IgD-negative memory B cell (primary cell): ENCODE measurements around the gene PARD3B. TPM values are rescaled to one million over a fixed set of nuclear protein-coding genes. Genes with fewer than 3 reads are reported as not detected.
A peak's percentile ranks its signal among the peaks of the same experiment; 100 is the strongest.

Source experiments
- H3K27ac Mint-ChIP-seq, 3 donors: one replicate each; pipeline ENCODE4 v1.8.0; 2020 to 2022; ENCODE audit warnings: mild to moderate bottlenecking in 3 of 3, mixed read lengths in 3 of 3, moderate library complexity in 1 of 3
- H3K27me3 Mint-ChIP-seq: one replicate; pipeline ENCODE4 v1.8.0; 2021; ENCODE audit warnings: mixed read lengths
- H3K36me3 Mint-ChIP-seq: one replicate; pipeline ENCODE4 v1.8.0; 2020; ENCODE audit warnings: mild to moderate bottlenecking, mixed read lengths
- H3K4me1 Mint-ChIP-seq, 3 donors: one replicate each; pipeline ENCODE4 v1.8.0; 2020 to 2022; ENCODE audit warnings: mixed read lengths in 3 of 3, mild to moderate bottlenecking in 1 of 3
- H3K4me3 Mint-ChIP-seq, 4 donors: one replicate each; pipeline ENCODE4 v1.8.0; 2020 to 2022; ENCODE audit warnings: mild to moderate bottlenecking in 4 of 4, mixed read lengths in 4 of 4, moderate library complexity in 3 of 4
- H3K9me3 Mint-ChIP-seq, 3 donors: one replicate each; pipeline ENCODE4 v1.8.0; 2020 to 2021; ENCODE audit warnings: mixed read lengths in 3 of 3, mild to moderate bottlenecking in 1 of 3
- polyA plus RNA-seq: library from polyadenylated mRNA; unstranded; fragments of 300-500 nt; fragmentation: Illumina TruSeq; gene quantifications from one replicate; pipeline ENCODE4 v1.2.3, GENCODE V29; 2021

PARD3B gene
- polyA plus RNA-seq, 1 donor from 2014 or later = 0.04 TPM

DNA sequence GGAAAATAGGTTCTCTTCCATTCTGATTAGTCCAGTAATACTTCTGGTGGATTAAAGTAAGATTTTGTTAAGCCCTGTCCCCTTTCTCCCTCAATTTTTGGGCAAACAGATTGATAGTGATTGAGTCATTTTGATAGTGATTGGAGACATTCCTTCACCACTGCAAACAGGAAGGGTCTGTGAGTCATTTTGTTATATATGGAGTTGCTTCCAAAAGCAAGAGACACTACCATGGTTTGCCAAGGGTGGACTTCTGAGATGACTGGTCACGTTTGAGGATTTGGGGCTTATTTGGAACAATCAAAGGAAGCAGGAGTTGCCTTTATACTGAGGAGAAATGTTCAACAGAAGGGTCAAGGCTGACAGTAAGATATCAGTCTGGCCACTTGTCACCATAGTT lies 249.9 kb downstream of the PARD3B start:
- Mint-ChIP-seq H3K36me3 (no peaks in the 10 kb centered on the region), H3K4me3 (no peak overlapping the region), H3K27ac (no peak overlapping the region), H3K4me1 (no peaks in the 10 kb centered on the region), H3K27me3 (no peaks in the 10 kb centered on the region), H3K9me3 (no peaks in the 10 kb centered on the region)

DNA sequence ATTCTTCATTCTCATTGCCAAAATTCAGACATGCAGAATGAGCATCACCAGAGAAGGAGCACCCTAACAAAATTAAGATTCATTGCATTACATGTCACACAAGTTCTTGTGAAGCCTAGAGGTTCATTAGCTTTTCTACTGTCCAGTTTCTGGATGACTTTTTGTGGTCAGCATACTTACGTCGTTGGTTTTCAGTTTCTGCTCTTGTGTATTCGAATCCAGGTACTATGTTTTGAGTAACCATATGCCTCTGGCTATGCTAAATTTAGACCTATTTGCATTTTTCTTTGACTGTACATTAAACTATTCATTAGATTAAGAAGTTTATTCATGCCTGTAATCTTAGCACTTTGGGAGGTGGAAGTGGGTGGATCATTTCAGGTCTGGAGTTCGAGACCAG lies 251.3 kb downstream of the PARD3B start:
- H3K4me1 Mint-ChIP-seq = no peaks in the 10 kb centered on the region
- no peak overlapping the region for H3K27ac Mint-ChIP-seq
- H3K9me3 Mint-ChIP-seq = no peaks in the 10 kb centered on the region
- no peaks in the 10 kb centered on the region for H3K27me3 Mint-ChIP-seq
- no peak overlapping the region for H3K4me3 Mint-ChIP-seq
- H3K36me3 Mint-ChIP-seq = no peaks in the 10 kb centered on the region

DNA sequence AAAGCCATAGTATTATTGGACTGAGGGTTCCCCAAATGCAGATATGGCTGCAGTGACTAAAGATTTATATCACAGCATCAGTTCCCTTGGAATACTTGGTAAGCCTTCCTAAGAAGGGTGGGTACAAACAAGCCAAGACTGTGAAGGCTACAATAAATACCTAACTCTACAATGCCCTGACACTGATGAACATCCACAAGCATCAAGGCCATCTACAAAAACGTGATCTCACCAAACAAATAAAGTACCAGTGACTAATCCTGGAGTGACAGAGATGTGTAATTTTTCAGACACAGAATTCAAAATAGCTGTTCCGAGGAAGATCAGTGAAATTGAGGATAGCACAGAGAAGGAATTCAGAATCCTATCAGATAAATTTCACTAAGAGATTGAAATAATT lies 254.5 kb downstream of the PARD3B start:
- Mint-ChIP-seq H3K4me3 (no peak overlapping the region), H3K9me3 (peaks cover 0 to 2% (median 2%) of the 10 kb centered on the region in 3 donors), H3K27me3 (no peaks in the 10 kb centered on the region), H3K4me1 (no peaks in the 10 kb centered on the region), H3K36me3 (no peaks in the 10 kb centered on the region), H3K27ac (no peak overlapping the region)

DNA sequence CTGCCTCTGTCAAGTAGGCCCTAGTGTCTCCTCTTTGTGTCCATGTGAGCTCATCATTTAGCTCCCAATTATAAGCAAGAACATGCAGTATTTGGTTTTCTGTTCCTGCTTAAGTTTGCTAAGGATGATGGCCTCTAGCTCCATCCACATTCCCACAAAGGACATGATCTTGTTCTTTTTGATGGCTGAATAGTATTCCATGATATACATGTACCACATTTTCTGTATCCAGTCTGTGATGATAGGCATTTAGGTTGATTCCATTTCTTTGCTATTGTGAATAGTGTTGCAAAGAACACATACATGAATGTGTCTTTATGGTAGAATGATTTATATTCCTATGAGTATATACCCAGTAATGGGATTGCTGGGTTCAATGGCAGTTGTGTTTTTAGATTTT lies 263.2 kb downstream of the PARD3B start:
- no peaks in the 10 kb centered on the region for H3K27me3 Mint-ChIP-seq
- H3K9me3 Mint-ChIP-seq = peaks cover 9 to 20% (median 19%) of the 10 kb centered on the region in 3 donors
- H3K27ac Mint-ChIP-seq = no peak overlapping the region
- H3K4me1 Mint-ChIP-seq = no peaks in the 10 kb centered on the region
- H3K36me3 Mint-ChIP-seq = no peaks in the 10 kb centered on the region
- H3K4me3 Mint-ChIP-seq = no peak overlapping the region

DNA sequence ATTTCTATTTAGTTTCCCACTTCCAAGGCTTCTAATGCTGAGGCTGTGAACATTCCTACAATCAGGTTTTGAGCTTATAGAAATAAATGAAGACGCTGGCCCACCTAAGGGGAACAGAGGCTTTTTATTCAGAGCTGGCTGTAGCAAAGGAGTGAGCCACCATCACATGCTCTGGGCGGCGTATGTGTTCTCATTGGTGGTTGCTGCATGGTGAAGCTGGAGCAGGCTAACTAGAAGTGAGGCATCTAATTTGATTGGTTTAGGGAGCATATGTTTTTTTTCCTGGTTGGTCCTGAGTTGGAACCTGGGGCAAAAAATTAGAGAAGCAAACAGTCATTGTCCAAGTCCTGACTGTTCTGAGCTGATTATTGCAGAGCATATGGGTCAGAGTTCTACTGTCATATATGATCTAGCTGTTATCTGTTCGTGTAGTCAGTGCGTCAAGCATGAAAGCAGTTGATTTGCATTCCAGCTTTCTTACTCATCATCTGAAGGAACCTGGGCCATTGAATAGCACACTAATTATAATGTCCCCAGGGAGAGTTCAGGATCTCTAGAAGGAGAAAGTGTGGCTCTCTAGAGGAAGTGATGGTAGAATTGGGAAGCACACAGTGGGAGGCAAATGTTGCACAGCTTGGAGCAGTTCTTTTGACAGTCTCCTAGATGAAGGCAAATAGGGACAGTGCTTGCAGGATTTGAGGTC lies 279.6 kb downstream of the PARD3B start:
- H3K9me3 Mint-ChIP-seq = peaks cover 6 to 7% (median 6%) of the 10 kb centered on the region in 3 donors
- H3K36me3 Mint-ChIP-seq = no peaks in the 10 kb centered on the region
- H3K27ac Mint-ChIP-seq = no peak overlapping the region
- peaks cover 2% of the 10 kb centered on the region for H3K27me3 Mint-ChIP-seq
- no peak overlapping the region for H3K4me3 Mint-ChIP-seq
- H3K4me1 Mint-ChIP-seq = peaks cover 0 to 1% (median 0%) of the 10 kb centered on the region in 3 donors

DNA sequence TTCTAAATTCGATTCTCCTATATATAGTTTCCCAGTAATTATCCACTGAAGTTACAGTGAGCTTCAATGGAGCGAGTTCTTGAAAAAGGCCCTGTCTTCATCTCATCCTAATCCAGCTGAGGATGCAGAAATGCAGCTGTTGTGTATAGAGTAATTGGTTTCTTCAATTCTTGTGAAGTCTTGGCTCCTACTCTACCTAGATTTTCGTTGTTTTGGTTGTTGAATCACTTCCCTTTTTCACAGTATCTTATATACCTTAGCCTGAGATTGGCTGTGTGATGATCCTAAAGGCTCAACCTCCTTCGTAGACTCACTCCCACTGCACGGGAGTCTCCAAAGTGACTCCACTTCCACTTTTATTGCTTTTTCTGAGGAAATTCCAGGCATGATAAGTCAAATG lies 280.4 kb downstream of the PARD3B start:
- H3K9me3 Mint-ChIP-seq = peaks cover 5 to 7% (median 6%) of the 10 kb centered on the region in 3 donors

DNA sequence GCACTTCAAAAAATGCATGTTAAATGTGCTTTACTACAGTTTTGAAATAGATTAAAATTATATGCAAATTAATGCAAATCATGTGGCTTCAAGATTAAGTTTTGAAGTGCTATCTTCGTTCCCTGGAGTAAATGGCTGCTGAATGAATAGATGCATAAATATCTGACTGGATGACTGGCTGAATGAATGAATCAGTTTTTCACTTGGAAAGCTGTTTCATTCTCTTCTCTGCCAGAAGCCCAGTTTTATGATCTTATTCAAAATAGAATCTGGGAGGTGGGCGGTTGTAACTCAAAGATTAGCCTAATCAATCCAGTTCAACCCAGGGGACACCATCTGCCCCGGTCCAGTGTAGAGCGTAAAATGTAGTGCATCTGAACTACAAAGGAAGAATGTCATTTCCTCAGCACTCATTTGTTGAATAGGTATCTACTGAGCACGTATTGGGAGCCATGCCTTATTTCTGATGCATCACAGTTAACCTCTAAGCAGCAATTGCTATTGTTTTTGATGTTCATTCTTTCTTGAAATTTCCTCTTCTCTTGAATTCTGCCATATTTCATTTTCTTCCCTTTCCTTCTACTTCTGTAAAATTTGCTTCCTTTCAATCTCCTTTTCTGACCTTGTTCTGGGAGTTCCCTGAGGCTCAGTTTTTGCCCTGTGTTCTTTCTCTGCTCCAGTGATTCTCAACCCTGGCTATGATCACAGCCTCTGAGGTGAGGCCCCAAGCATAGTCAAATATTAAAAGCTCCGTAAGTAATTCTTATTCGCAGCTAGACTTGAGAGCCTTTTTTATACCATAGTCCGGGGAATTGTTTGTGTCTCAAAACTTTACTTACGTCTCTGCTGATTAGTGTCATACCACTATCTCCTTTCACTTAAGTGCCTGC lies 282.7 kb downstream of the PARD3B start:
- peaks cover 0 to 1% (median 0%) of the 10 kb centered on the region in 3 donors for H3K4me1 Mint-ChIP-seq
- peaks cover 2% of the 10 kb centered on the region for H3K27me3 Mint-ChIP-seq
- H3K27ac Mint-ChIP-seq = no peak overlapping the region
- no peak overlapping the region for H3K4me3 Mint-ChIP-seq
- no peaks in the 10 kb centered on the region for H3K36me3 Mint-ChIP-seq
- peaks cover 0 to 2% (median 0%) of the 10 kb centered on the region in 3 donors for H3K9me3 Mint-ChIP-seq

More for the DNA sequence above, 280.4 kb downstream of the PARD3B start:
- H3K27ac Mint-ChIP-seq = no peak overlapping the region
- H3K36me3 Mint-ChIP-seq = no peaks in the 10 kb centered on the region
- H3K4me3 Mint-ChIP-seq = no peak overlapping the region
- H3K27me3 Mint-ChIP-seq = peaks cover 2% of the 10 kb centered on the region
- peaks cover 0 to 1% (median 0%) of the 10 kb centered on the region in 3 donors for H3K4me1 Mint-ChIP-seq

DNA sequence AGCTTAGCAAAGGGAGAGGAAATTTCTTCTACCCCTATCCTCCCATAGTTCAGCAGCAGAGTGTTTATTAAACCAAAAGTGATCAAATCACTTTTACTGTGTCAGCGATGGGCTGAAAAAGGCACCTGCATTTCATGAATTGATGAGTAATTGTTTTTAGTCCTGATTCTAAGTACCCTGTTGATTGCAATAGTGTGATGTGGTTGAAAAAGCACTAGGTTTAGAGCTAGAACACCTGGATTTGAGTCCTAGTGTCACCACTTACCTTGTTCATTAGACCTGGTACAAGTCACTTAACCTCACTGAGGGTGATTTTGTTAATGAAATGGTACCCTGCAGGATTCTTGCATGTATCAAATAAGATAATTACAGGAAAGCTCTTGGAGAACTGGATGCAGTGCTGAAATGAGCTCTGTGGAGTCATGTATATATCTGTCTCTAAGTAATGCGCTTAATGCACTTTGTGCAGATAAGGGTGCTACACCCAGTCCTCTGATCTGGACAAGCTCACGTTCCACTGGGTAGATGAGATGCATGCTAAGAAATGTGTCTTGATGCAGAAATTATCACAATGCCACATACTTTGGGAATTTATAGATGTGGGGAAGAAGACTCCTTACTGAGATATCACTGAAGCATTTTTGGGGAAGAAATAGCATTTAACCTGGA lies 289.6 kb downstream of the PARD3B start:
- Mint-ChIP-seq H3K9me3 (peaks cover 2 to 5% (median 4%) of the 10 kb centered on the region in 3 donors), H3K4me3 (no peak overlapping the region), H3K27ac (no peak overlapping the region), H3K27me3 (peaks cover 1% of the 10 kb centered on the region), H3K36me3 (no peaks in the 10 kb centered on the region), H3K4me1 (no peaks in the 10 kb centered on the region)

DNA sequence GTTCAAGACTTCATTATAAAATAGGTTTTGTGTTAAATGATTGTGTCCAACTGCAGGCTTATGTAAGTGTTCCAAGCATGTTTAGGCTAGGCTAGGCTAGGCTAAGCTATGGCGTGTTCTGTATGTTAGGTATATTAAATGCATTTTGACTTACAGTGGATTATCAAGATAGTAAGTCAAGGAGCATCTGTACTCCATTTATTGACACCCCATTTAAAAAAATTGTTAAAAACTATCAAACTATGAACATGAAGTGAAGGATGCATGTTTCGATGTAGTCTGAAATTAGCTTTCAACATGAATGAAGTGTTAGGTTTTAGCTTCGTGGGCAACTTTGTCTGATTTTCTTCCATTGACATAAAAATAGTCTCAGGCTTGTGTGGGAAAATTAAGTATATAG lies 290.5 kb downstream of the PARD3B start:
- peaks cover 1% of the 10 kb centered on the region for H3K27me3 Mint-ChIP-seq
- H3K4me1 Mint-ChIP-seq = no peaks in the 10 kb centered on the region
- H3K4me3 Mint-ChIP-seq = no peak overlapping the region
- H3K36me3 Mint-ChIP-seq = no peaks in the 10 kb centered on the region
- peaks cover 2 to 5% (median 4%) of the 10 kb centered on the region in 3 donors for H3K9me3 Mint-ChIP-seq
- H3K27ac Mint-ChIP-seq = no peak overlapping the region

DNA sequence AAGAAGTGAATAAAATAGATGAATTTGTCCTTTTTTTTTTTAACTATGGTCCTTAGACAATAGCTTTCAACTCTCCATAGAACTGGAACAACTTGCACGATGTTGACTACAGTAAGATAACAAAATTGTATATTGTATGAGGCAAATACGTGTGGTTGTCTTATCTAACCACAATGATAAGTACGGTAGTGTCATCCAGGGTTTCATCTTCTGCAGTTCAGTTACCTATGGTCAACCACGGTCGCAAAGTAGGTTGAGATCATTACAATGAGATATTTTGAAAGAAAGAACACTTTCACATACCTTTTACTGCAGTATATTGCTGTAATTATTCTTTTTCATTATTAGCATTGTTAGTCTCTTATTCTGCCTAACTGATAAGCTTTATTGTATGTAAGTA lies 295.2 kb downstream of the PARD3B start:
- H3K27me3 Mint-ChIP-seq = peaks cover 1% of the 10 kb centered on the region
- no peak overlapping the region for H3K4me3 Mint-ChIP-seq
- no peaks in the 10 kb centered on the region for H3K4me1 Mint-ChIP-seq
- no peak overlapping the region for H3K27ac Mint-ChIP-seq
- H3K36me3 Mint-ChIP-seq = no peaks in the 10 kb centered on the region
- H3K9me3 Mint-ChIP-seq = peaks cover 0 to 5% (median 4%) of the 10 kb centered on the region in 3 donors

DNA sequence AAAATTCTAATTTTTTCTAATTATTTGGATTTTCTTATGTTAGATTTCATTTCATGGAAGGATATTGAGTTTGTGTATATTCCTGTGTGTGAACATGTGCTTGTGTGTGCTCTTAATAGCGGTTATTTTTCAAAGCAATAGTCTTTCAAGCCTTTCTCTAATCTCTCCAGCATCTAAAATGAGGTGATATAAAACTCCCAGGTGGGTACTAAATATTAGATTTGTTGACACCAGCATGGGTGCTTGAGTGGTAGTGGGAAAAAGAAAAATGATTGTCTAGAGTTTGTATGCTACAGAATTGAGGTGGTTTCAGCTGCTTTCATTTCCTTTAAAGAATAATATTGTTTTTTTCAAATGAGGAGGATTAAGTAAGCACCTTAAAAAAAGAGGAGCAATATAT lies 296.8 kb downstream of the PARD3B start:
- H3K27ac Mint-ChIP-seq = no peak overlapping the region
- no peak overlapping the region for H3K4me3 Mint-ChIP-seq
- H3K9me3 Mint-ChIP-seq = peaks cover 0 to 4% (median 3%) of the 10 kb centered on the region in 3 donors
- no peaks in the 10 kb centered on the region for H3K27me3 Mint-ChIP-seq
- H3K4me1 Mint-ChIP-seq = no peaks in the 10 kb centered on the region
- H3K36me3 Mint-ChIP-seq = no peaks in the 10 kb centered on the region

DNA sequence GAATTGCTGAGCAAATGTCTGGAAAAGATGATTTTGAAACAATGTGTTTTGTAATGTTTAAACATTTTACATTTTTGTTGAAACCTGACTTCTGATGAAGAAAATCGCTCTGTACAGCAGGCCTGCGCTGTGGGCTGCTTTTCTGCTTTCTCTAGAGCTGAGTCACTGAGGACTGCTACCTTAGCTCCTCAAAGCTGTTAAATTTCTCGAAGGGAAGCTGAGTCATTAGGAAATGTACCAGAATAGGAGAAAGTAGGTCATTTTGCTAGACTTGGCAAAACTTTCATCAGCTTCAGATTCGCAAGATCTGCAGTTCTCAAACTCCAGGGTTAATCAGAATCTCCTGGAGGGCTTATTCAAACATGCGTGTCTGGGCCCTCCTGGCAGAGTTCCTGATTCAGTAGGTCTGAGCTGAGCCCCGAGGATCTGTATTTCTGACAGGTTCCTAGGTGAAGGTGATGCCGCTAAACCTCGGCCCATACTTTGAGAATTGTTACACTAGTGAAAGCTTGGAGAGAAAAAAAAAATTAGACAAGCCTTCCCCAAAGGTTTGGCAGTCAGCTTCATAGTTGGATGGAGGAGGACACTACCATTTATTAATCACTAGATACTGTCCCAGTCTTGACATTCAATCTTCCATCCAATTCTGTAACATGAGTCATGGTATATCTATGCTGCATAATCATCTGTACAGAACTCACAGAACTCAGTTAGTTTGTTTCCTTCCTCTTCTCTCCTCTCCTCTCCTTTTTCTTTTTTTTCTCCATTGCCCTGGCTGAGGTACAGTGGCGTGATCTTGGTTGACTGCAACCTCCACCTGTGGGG lies 297.6 kb downstream of the PARD3B start:
- no peak overlapping the region for H3K27ac Mint-ChIP-seq
- H3K4me1 Mint-ChIP-seq = no peaks in the 10 kb centered on the region
- no peaks in the 10 kb centered on the region for H3K36me3 Mint-ChIP-seq
- H3K27me3 Mint-ChIP-seq = no peaks in the 10 kb centered on the region
- H3K4me3 Mint-ChIP-seq = peak overlapping the region in 1 of 4 donors; percentile 35
- peaks cover 0 to 4% (median 3%) of the 10 kb centered on the region in 3 donors for H3K9me3 Mint-ChIP-seq

DNA sequence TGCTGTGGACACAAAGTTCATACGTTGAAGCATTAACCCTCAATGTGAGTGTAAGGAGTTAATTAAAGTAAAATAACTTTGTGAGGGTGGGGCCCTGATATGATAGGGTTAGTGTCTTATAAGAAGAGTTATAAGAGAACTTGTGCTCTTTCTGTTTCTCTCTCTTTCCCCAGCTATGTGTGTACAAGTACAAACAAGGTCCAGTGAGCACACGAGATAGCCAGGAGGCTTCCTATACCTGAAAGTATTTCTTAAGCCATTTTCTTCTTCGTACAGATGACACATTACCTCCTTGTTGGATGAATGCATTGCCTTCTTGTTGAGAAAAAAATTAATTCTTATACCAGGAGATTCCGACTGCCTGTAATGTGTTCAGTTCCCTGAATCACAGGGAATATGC lies 301.2 kb downstream of the PARD3B start:
- Mint-ChIP-seq H3K27me3 (no peaks in the 10 kb centered on the region), H3K4me3 (no peak overlapping the region), H3K9me3 (no peaks in the 10 kb centered on the region), H3K36me3 (no peaks in the 10 kb centered on the region), H3K27ac (no peak overlapping the region), H3K4me1 (no peaks in the 10 kb centered on the region)

DNA sequence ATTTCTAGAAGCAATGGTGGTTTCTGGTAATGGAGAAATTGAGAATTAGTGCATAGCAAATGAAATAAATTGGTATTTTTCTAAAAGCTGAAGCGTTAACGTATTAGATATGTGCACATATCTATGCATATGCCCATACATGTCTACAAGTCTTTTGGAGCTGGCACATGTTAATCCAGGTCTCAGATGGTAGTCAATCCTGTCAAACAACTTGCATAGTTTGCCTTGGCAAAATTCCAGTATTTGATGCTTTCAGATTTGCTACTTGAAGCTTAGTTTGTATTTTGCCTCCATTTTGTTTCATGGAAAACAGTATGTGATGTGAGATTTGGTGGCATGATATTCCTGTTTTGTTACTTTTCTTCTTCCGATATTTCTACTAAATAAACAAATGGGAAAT lies 304.6 kb downstream of the PARD3B start:
- Mint-ChIP-seq H3K4me1 (no peaks in the 10 kb centered on the region), H3K4me3 (no peak overlapping the region), H3K9me3 (peaks cover 0 to 2% (median 0%) of the 10 kb centered on the region in 3 donors), H3K27me3 (no peaks in the 10 kb centered on the region), H3K27ac (no peak overlapping the region), H3K36me3 (no peaks in the 10 kb centered on the region)
